Activated T-helper 1 cell treated with anti-CD3 and anti-CD28 coated beads, Interleukin-12 subunit alpha, Interleukin-12 subunit beta, Interleukin-2, Interleukin-4 antibody, amounts not matched to agents 30 ng/mL and 10 ng/mL and 1 ng/mL, durations not matched to agents 14 hours and 24 hours and 36 hours (primary cell): Measurements from ENCODE around the gene ERC1. TPM values are rescaled to one million over a fixed set of nuclear protein-coding genes. Genes with fewer than 3 reads are reported as not detected.

Experiments used
- DNase-seq: peaks from one replicate; pipeline ENCODE4 v3.0.0; 2021; ENCODE audit warnings: low spot score
- H3K27ac Mint-ChIP-seq: one replicate; pipeline ENCODE4 v1.8.0; 2021; ENCODE audit warnings: mild to moderate bottlenecking, mixed read lengths
- H3K27me3 Mint-ChIP-seq: one replicate; pipeline ENCODE4 v1.8.0; 2022; ENCODE audit warnings: mild to moderate bottlenecking, moderate library complexity, mixed read lengths; ENCODE audit not compliant: insufficient read depth
- H3K36me3 Mint-ChIP-seq: one replicate; pipeline ENCODE4 v1.8.0; 2021; ENCODE audit warnings: low read depth, mixed read lengths
- H3K4me1 Mint-ChIP-seq: one replicate; pipeline ENCODE4 v1.8.0; 2021; ENCODE audit warnings: low read depth, mixed read lengths
- H3K4me3 Mint-ChIP-seq: one replicate; pipeline ENCODE4 v1.8.0; 2021; ENCODE audit warnings: mild to moderate bottlenecking, moderate library complexity, mixed read lengths
- H3K9me3 Mint-ChIP-seq: one replicate; pipeline ENCODE4 v1.8.0; 2021; ENCODE audit warnings: mixed read lengths
- intact Hi-C: fragments of 100-400 bp; cut with micrococcal nuclease; formaldehyde crosslinking; loops from one replicate; pipeline ENCODE4 v1.15.1; 2024
- total RNA-seq: library from RNA; stranded (reverse); gene quantifications from 2 replicates; pipeline ENCODE4 v1.2.3, GENCODE V29; 2022

Gene ERC1
- total RNA-seq, 1 donor from 2014 or later = 33.6 TPM

DNA sequence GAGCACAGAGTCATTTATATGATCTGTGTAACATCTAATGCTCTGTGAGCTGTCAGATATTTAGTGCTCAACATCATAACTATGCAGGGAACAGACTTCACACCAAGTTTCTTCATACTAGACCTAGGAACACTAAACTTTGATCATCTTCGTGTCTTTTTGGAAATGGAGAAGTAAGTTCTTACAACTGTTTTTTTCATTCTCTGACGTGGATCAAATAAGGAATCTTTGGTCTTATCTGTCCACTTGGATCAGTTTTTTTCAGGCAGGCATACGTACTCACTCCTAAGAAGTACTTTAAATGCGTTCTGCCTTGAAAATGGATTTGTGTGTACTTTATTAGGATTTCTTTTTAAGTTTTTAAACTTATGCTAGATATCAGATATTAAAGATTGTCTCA, 412.4 kb downstream of the ERC1 start:
- Mint-ChIP-seq H3K27me3 (no peaks in the 10 kb centered on the region), H3K36me3 (no peaks in the 10 kb centered on the region), H3K27ac (no peak overlapping the region), H3K4me3 (no peak overlapping the region), H3K9me3 (no peaks in the 10 kb centered on the region), H3K4me1 (no peaks in the 10 kb centered on the region)
- intact Hi-C loops = no loop called here
- no peak for DNase-seq

- no peak for DNase-seq
- no peaks in the 10 kb centered on the region for H3K4me1 Mint-ChIP-seq
- H3K36me3 Mint-ChIP-seq = no peaks in the 10 kb centered on the region
- H3K27me3 Mint-ChIP-seq = no peaks in the 10 kb centered on the region
- H3K27ac Mint-ChIP-seq = no peak overlapping the region
- no peaks in the 10 kb centered on the region for H3K9me3 Mint-ChIP-seq
- no peak overlapping the region for H3K4me3 Mint-ChIP-seq
- intact Hi-C loops = no loop called here
Observed at GRCh38 chr12:1405619-1406018, 414.6 kb downstream of the ERC1 start.

DNA sequence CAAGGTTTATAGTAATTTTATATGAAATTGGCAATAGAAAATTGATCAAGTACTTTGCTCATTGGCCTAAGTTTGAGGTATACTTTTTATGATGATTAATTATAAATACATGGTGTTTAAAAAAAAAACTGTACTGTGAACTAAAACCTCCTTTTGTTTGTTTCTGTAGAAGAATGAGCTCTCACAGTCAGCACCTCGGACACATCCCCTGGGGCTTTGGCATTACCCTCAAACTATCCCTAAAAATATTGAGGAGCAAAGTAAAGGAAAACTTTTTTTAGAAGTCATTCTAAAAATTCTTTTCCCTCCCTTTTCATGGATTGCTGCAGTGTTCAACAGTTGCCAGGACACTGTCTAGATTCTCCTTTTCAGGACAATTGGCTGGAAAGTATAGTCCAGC, 419.8 kb downstream of the ERC1 start:
- Mint-ChIP-seq H3K9me3 (no peaks in the 10 kb centered on the region), H3K36me3 (peaks cover 1% of the 10 kb centered on the region), H3K4me3 (no peak overlapping the region), H3K27ac (no peak overlapping the region), H3K27me3 (no peaks in the 10 kb centered on the region), H3K4me1 (no peaks in the 10 kb centered on the region)
- intact Hi-C loops = no loop called here
- DNase-seq = no peak

DNA sequence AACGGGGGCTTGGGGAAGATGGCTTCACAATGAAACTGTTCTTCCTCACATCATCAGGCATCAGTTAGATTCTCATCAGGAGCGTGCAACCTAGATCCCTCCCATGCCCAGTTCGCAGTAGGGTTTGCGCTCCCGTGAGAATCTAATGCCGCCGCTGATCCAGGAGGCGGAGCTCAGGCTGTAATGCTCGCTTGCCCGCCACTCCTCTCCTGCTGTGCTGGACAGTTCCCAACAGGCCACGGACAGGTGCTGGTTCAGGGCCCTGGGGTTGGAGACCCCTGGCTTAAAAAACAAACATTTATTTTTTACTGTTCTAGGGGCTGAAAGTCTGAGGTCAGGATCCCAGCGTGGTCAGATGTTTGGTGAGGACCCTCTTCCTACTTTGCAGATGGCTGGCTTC, 422.9 kb downstream of the ERC1 start:
- Mint-ChIP-seq H3K4me1 (no peaks in the 10 kb centered on the region), H3K27me3 (no peaks in the 10 kb centered on the region), H3K27ac (peak overlapping the region; percentile 2), H3K9me3 (no peaks in the 10 kb centered on the region), H3K4me3 (no peak overlapping the region), H3K36me3 (peaks cover 1% of the 10 kb centered on the region)
- DNase-seq = no peak
- intact Hi-C loops = no loop called here

DNA sequence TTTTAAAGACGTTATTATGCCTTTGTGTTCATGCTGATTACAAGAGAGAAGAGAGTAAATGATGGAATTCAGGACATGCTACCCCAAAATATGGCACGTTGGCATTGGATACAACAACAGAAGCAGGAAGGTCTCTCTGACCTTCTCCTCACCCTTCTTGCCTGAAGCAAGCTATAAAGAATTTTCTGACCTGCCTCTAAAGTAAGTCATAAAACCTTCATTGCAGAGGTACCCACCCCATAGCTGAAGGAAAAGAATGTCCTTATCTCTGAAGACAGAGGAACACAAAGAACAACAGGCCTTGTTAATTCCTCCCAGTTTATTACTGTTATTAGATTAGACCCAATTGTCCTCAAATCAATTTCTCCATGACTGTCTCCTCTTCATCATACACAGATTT, 427.1 kb downstream of the ERC1 start:
- Mint-ChIP-seq H3K27me3 (no peaks in the 10 kb centered on the region), H3K27ac (no peak overlapping the region), H3K9me3 (peaks cover 20% of the 10 kb centered on the region), H3K36me3 (peaks cover 15% of the 10 kb centered on the region), H3K4me3 (no peak overlapping the region), H3K4me1 (peaks cover 13% of the 10 kb centered on the region)
- DNase-seq = no peak
- intact Hi-C loops = no loop called here

GRCh38 chr12:1419849-1420371, 428.9 kb downstream of the ERC1 start:
- no peak for DNase-seq
- no peak overlapping the region for H3K4me3 Mint-ChIP-seq
- intact Hi-C loops = no loop called here
- peaks cover 19% of the 10 kb centered on the region for H3K36me3 Mint-ChIP-seq
- peaks cover 30% of the 10 kb centered on the region for H3K4me1 Mint-ChIP-seq
- no peaks in the 10 kb centered on the region for H3K27me3 Mint-ChIP-seq
- H3K27ac Mint-ChIP-seq = no peak overlapping the region
- H3K9me3 Mint-ChIP-seq = peaks cover 27% of the 10 kb centered on the region

DNA sequence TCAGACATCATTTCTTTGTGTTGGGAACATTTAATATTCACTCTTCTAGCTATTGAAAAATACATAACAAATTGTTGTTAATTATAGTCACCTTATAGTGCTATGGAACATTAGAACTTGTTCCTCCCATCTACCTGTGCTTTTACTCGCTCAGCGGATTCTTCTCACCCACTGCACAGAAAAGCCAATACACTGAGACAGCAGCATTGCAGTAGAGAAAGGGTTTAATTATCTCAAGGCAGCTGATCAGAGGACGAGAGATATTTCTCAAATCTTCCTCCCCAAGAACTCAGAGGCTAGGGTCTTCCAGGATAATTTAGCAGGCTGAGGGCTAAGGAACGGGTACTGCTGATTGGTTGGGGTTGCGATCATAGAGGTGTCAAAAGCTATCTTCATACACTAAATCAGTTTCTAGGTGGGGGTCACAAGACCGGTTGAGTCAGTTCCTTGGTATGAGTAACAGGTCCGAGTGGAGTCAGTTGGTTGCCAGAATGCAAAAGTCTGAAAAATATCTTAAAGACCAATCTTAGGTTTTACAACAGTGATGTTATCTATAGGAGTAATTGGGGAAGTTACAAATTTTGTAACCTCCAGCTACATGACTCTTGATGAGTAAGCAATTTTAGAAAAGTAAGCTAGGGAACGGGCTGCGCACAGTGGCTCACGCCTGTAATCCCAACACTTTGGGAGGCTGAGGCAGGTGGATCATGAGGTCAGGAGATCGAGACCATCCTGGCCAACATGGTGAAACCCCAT, 430.2 kb downstream of the ERC1 start:
- no peak overlapping the region for H3K27ac Mint-ChIP-seq
- peaks cover 27% of the 10 kb centered on the region for H3K9me3 Mint-ChIP-seq
- no peak overlapping the region for H3K4me3 Mint-ChIP-seq
- H3K27me3 Mint-ChIP-seq = no peaks in the 10 kb centered on the region
- DNase-seq = no peak
- peaks cover 17% of the 10 kb centered on the region for H3K36me3 Mint-ChIP-seq
- intact Hi-C loops = no loop called here
- peaks cover 38% of the 10 kb centered on the region for H3K4me1 Mint-ChIP-seq

DNA sequence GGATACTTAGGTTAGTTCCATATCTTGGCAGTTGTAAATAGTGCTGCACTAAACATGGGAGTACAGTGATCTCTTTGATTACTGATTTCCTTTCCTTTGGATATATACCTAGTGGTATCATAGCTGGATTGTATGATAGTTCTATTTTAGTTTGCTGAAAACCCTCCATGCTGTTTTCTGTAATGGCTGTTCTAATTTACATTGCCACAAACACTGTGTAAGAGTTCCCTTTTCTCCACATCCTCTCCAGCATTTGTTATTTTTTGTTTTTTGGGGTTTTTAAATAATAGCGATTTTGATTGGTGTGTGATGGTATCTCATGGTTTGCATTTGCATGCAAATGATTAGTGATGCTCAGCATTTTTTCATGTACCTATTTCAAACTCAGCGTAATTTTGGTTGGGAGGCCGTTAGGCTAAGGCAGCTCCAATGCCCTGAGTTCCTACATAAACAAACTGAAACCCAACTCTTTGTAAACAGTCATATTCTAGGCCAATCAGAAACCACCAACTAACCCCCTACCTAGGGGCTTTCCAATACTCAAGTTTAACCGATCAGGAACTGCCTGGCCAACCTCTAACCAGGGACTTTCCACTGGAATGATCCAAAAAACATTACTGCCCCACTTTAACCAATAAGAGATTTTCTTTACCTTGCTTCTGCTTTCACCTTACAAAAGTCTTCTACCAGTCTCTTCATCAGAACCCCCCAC, 431.7 kb downstream of the ERC1 start:
- Mint-ChIP-seq H3K27me3 (no peaks in the 10 kb centered on the region), H3K4me1 (peaks cover 38% of the 10 kb centered on the region), H3K27ac (peak overlapping the region; percentile 73), H3K36me3 (peaks cover 17% of the 10 kb centered on the region), H3K4me3 (peak overlapping the region; percentile 16), H3K9me3 (peaks cover 27% of the 10 kb centered on the region)
- intact Hi-C loops = loop anchor here (2.0 kb wide), 1 partner anchor 110 kb away; no protein-coding TSS in a partner anchor
- peak; percentile 46 for DNase-seq

- Mint-ChIP-seq H3K4me3 (no peak overlapping the region), H3K27me3 (no peaks in the 10 kb centered on the region)
Observed at GRCh38 chr12:1424674-1425395, 433.8 kb downstream of the ERC1 start.

DNA sequence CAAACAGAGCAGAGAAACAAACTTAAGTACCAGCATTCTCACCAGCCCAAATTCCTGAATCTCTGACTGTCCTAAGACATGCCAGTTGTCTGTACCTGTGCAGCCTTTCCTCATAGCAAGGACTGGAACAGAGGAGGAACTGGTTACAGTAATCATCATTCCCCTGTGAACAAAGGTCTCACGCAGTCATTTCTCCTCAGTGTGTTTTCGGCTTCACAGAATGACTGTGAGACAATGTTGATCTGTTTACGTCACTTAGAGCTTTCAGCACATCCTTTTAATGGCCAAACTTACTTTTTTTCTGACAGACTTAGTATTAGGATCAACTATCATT, 434.3 kb downstream of the ERC1 start:
- Mint-ChIP-seq H3K4me1 (peaks cover 38% of the 10 kb centered on the region), H3K36me3 (peaks cover 17% of the 10 kb centered on the region), H3K27ac (no peak overlapping the region), H3K27me3 (no peaks in the 10 kb centered on the region), H3K4me3 (no peak overlapping the region), H3K9me3 (peaks cover 27% of the 10 kb centered on the region)
- no peak for DNase-seq
- intact Hi-C loops = no loop called here

More at GRCh38 chr12:1424674-1425395, 433.8 kb downstream of the ERC1 start:
- intact Hi-C loops = no loop called here
- peaks cover 38% of the 10 kb centered on the region for H3K4me1 Mint-ChIP-seq
- DNase-seq = no peak
- peaks cover 17% of the 10 kb centered on the region for H3K36me3 Mint-ChIP-seq
- peaks cover 27% of the 10 kb centered on the region for H3K9me3 Mint-ChIP-seq
- peak overlapping the region; percentile 55 for H3K27ac Mint-ChIP-seq

GRCh38 chr12:1428671-1429070, 437.6 kb downstream of the ERC1 start:
- Mint-ChIP-seq H3K36me3 (no peaks in the 10 kb centered on the region), H3K4me1 (peaks cover 20% of the 10 kb centered on the region), H3K27me3 (no peaks in the 10 kb centered on the region), H3K9me3 (peaks cover 2% of the 10 kb centered on the region), H3K27ac (no peak overlapping the region), H3K4me3 (no peak overlapping the region)
- DNase-seq = no peak
- intact Hi-C loops = no loop called here

- Mint-ChIP-seq H3K27ac (no peak overlapping the region), H3K27me3 (no peaks in the 10 kb centered on the region), H3K9me3 (no peaks in the 10 kb centered on the region), H3K4me1 (peaks cover 7% of the 10 kb centered on the region), H3K36me3 (no peaks in the 10 kb centered on the region), H3K4me3 (no peak overlapping the region)
- intact Hi-C loops = no loop called here
- no peak for DNase-seq
Observed at GRCh38 chr12:1429980-1430379, 439.0 kb downstream of the ERC1 start.
